VCaP (cell line): Measurements from ENCODE around the gene C16orf86.

Experiments
- H3K27ac ChIP-seq: fragments of 450-650 bp; 2 replicates; pipeline ENCODE4 v1.5.1; 2017
- CTCF ChIP-seq: fragments of 450-650 bp; conservative IDR thresholded peaks from 2 replicates; pipeline ENCODE4 v1.5.1; 2017; ENCODE audit warnings: mild to moderate bottlenecking, moderate library complexity

C16orf86 gene

GRCh38 chr16:67672306-67672705 lies 5.7 kb downstream of the C16orf86 start:
- no peak for TF ChIP-seq CTCF

GRCh38 chr16:67672739-67673662 lies 6.4 kb downstream of the C16orf86 start:
- TF ChIP-seq CTCF = peak; percentile 69
- peak overlapping the region; percentile 71 for H3K27ac ChIP-seq

More at GRCh38 chr16:67672306-67672705, 5.7 kb downstream of the C16orf86 start:
- H3K27ac ChIP-seq = peak overlapping the region; percentile 71

GRCh38 chr16:67673712-67674580 lies 7.3 kb downstream of the C16orf86 start:
- TF ChIP-seq CTCF = no peak
- peak overlapping the region; percentile 71 for H3K27ac ChIP-seq

GRCh38 chr16:67674851-67675578 lies 8.4 kb downstream of the C16orf86 start:
- no peak overlapping the region for H3K27ac ChIP-seq
- no peak for TF ChIP-seq CTCF

GRCh38 chr16:67675579-67675935 lies 8.9 kb downstream of the C16orf86 start:
- H3K27ac ChIP-seq = peak overlapping the region; percentile 58; the same call in 1 of the 2 replicates

GRCh38 chr16:67675999-67676398 lies 9.4 kb downstream of the C16orf86 start:
- peak overlapping the region; percentile 58 for H3K27ac ChIP-seq
- TF ChIP-seq CTCF = no peak

More at GRCh38 chr16:67675579-67675935, 8.9 kb downstream of the C16orf86 start:
- TF ChIP-seq CTCF = no peak
